IPS-18c (cell line): Measurements from ENCODE around the gene PKNOX2.
"Not testable (repeated sequence)": the region's sequence is repeated elsewhere in the genome, so short reads cannot be mapped to it uniquely, and the experiment has no call there.

Experiments used
- H3K4me3 ChIP-seq: 2 replicates; pipeline ENCODE4 v1.7.0; 2013; ENCODE audit warnings: low read depth, mild to moderate bottlenecking, low read length, moderate library complexity; ENCODE audit not compliant: insufficient read depth
- H3K9me3 ChIP-seq: one replicate; pipeline ENCODE4 v1.6.1; 2013; ENCODE audit warnings: mild to moderate bottlenecking, low read length, moderate library complexity; ENCODE audit not compliant: control insufficient read depth, insufficient read depth

Gene PKNOX2

GRCh38 chr11:125211948-125212340 lies 47.4 kb downstream of the PKNOX2 start:
- H3K9me3 ChIP-seq, result no peaks in the 10 kb centered on the region
- H3K4me3 ChIP-seq, result no peak overlapping the region

GRCh38 chr11:125214601-125215565 lies 50.3 kb downstream of the PKNOX2 start:
- Histone ChIP-seq H3K9me3 (no peaks in the 10 kb centered on the region), H3K4me3 (peak overlapping the region; percentile 10; the same call in 1 of the 2 replicates)

GRCh38 chr11:125215976-125216375 lies 51.4 kb downstream of the PKNOX2 start:
- no peak overlapping the region for H3K4me3 ChIP-seq

GRCh38 chr11:125218336-125218735 lies 53.8 kb downstream of the PKNOX2 start:
- Histone ChIP-seq H3K9me3 (no peaks in the 10 kb centered on the region), H3K4me3 (no peak overlapping the region)

More at GRCh38 chr11:125215976-125216375, 51.4 kb downstream of the PKNOX2 start:
- H3K9me3 ChIP-seq, result no peaks in the 10 kb centered on the region

GRCh38 chr11:125221461-125221860 lies 56.9 kb downstream of the PKNOX2 start:
- no peak overlapping the region for H3K4me3 ChIP-seq

GRCh38 chr11:125222494-125222893 lies 57.9 kb downstream of the PKNOX2 start:
- Histone ChIP-seq H3K4me3 (no peak overlapping the region), H3K9me3 (no peaks in the 10 kb centered on the region)

More at GRCh38 chr11:125221461-125221860, 56.9 kb downstream of the PKNOX2 start:
- no peaks in the 10 kb centered on the region for H3K9me3 ChIP-seq

- not testable (repeated sequence) for H3K4me3 ChIP-seq, H3K9me3 ChIP-seq
Measured at GRCh38 chr11:125223161-125223560, 58.6 kb downstream of the PKNOX2 start.

- H3K4me3 ChIP-seq, result no peak overlapping the region
- H3K9me3 ChIP-seq, result no peaks in the 10 kb centered on the region
Measured at GRCh38 chr11:125223901-125224361, 59.4 kb downstream of the PKNOX2 start.

- Histone ChIP-seq H3K9me3 (no peaks in the 10 kb centered on the region), H3K4me3 (no peak overlapping the region)
Measured at GRCh38 chr11:125224391-125225021, 60.0 kb downstream of the PKNOX2 start.

- H3K9me3 ChIP-seq, result no peaks in the 10 kb centered on the region
- H3K4me3 ChIP-seq, result no peak overlapping the region
Measured at GRCh38 chr11:125225401-125225800, 60.9 kb downstream of the PKNOX2 start.

- Histone ChIP-seq H3K9me3 (no peaks in the 10 kb centered on the region), H3K4me3 (no peak overlapping the region)
Measured at GRCh38 chr11:125226031-125226430, 61.5 kb downstream of the PKNOX2 start.

- Histone ChIP-seq H3K9me3 (no peaks in the 10 kb centered on the region), H3K4me3 (no peak overlapping the region)
Measured at GRCh38 chr11:125226706-125227105, 62.2 kb downstream of the PKNOX2 start.

GRCh38 chr11:125227151-125227550 lies 62.6 kb downstream of the PKNOX2 start:
- no peaks in the 10 kb centered on the region for H3K9me3 ChIP-seq
- no peak overlapping the region for H3K4me3 ChIP-seq

GRCh38 chr11:125228445-125228844 lies 63.9 kb downstream of the PKNOX2 start:
- no peaks in the 10 kb centered on the region for H3K9me3 ChIP-seq

GRCh38 chr11:125228993-125229392 lies 64.4 kb downstream of the PKNOX2 start:
- Histone ChIP-seq H3K4me3 (no peak overlapping the region), H3K9me3 (no peaks in the 10 kb centered on the region)

More at GRCh38 chr11:125228445-125228844, 63.9 kb downstream of the PKNOX2 start:
- no peak overlapping the region for H3K4me3 ChIP-seq

- H3K9me3 ChIP-seq, result no peaks in the 10 kb centered on the region
Measured at GRCh38 chr11:125229916-125230315, 65.4 kb downstream of the PKNOX2 start.

GRCh38 chr11:125233116-125233515 lies 68.6 kb downstream of the PKNOX2 start:
- no peak overlapping the region for H3K4me3 ChIP-seq

More at GRCh38 chr11:125229916-125230315, 65.4 kb downstream of the PKNOX2 start:
- H3K4me3 ChIP-seq, result no peak overlapping the region

GRCh38 chr11:125233736-125234275 lies 69.3 kb downstream of the PKNOX2 start:
- H3K9me3 ChIP-seq, result no peaks in the 10 kb centered on the region
- no peak overlapping the region for H3K4me3 ChIP-seq

More at GRCh38 chr11:125233116-125233515, 68.6 kb downstream of the PKNOX2 start:
- no peaks in the 10 kb centered on the region for H3K9me3 ChIP-seq
